ENCODE data around the gene SPATA12.

Gene SPATA12

GRCh38 chr3:57060089-57060821 lies at the start of gene SPATA12:
TSS of gene SPATA12 (plus strand) at chr3:57060664. CDS start at chr3:57073695, 13,031 bp downstream.
- no peak for DNase-seq

GRCh38 chr3:57011022-57011421 lies 49.4 kb upstream of the SPATA12 start:
- no peak for DNase-seq

GRCh38 chr3:57012847-57013246 lies 47.6 kb upstream of the SPATA12 start:
- no peak for DNase-seq

- no peak for DNase-seq
Measured at GRCh38 chr3:57015350-57015729, 45.1 kb upstream of the SPATA12 start.

GRCh38 chr3:57015912-57016311 lies 44.6 kb upstream of the SPATA12 start:
- no peak for DNase-seq

- no peak for DNase-seq
Measured at GRCh38 chr3:57017459-57017845, 43.0 kb upstream of the SPATA12 start.

- no peak for DNase-seq
Measured at GRCh38 chr3:57018246-57018645, 42.2 kb upstream of the SPATA12 start.

- DNase-seq = no peak
Measured at GRCh38 chr3:57019057-57019456, 41.4 kb upstream of the SPATA12 start.

GRCh38 chr3:57025237-57025636 lies 35.2 kb upstream of the SPATA12 start:
- DNase-seq = no peak

GRCh38 chr3:57026944-57027343 lies 33.5 kb upstream of the SPATA12 start:
- no peak for DNase-seq

GRCh38 chr3:57029383-57029782 lies 31.1 kb upstream of the SPATA12 start:
- DNase-seq = no peak

GRCh38 chr3:57029924-57030323 lies 30.5 kb upstream of the SPATA12 start:
- DNase-seq = no peak

- no peak for DNase-seq
Measured at GRCh38 chr3:57030721-57031120, 29.7 kb upstream of the SPATA12 start.

GRCh38 chr3:57031631-57032541 lies 28.6 kb upstream of the SPATA12 start:
- no peak for DNase-seq

- DNase-seq = no peak
Measured at GRCh38 chr3:57036952-57037351, 23.5 kb upstream of the SPATA12 start.

- DNase-seq = no peak
Measured at GRCh38 chr3:57038466-57039164, 21.8 kb upstream of the SPATA12 start.

- DNase-seq = no peak
Measured at GRCh38 chr3:57041674-57042073, 18.8 kb upstream of the SPATA12 start.

- DNase-seq = no peak
Measured at GRCh38 chr3:57043518-57043917, 16.9 kb upstream of the SPATA12 start.

- no peak for DNase-seq
Measured at GRCh38 chr3:57046101-57046765, 14.2 kb upstream of the SPATA12 start.

GRCh38 chr3:57048052-57048671 lies 12.3 kb upstream of the SPATA12 start:
- no peak for DNase-seq

- DNase-seq = no peak
Measured at GRCh38 chr3:57048728-57049127, 11.7 kb upstream of the SPATA12 start.

GRCh38 chr3:57052662-57053061 lies 7.8 kb upstream of the SPATA12 start:
- no peak for DNase-seq

Measured in stimulated activated CD4-positive, alpha-beta T cell treated with anti-CD3 and anti-CD28 coated beads, Interleukin-4, amount 100 ng/mL, for 4 hours (primary cell).